RWPE1 (cell line): ENCODE measurements around the gene SPIN2A.
"Not testable (repeated sequence)": the region's sequence is repeated elsewhere in the genome, so short reads cannot be mapped to it uniquely, and the experiment has no call there.

Experiments used
- CTCF ChIA-PET: fragments of 350-600 bp; sonication (Branson Sonifier 250); formaldehyde crosslinking; extraction: SDS; loops from one replicate; lab custom pipeline; 2021; lab: Yijun Ruan, JAX
- POLR2A ChIA-PET: fragments of 400-600 bp; formaldehyde crosslinking; extraction: SDS; loops from one replicate; lab custom pipeline; 2020; ENCODE audit warnings: antibody characterized with exemption; ENCODE audit not compliant: low non-redundant PET; lab: Yijun Ruan, JAX
- DNase-seq: peaks from one replicate; pipeline ENCODE4 v3.0.0; 2012; ENCODE audit warnings: low spot score
- H3K27ac ChIP-seq: fragments of 450-650 bp; 2 replicates; pipeline ENCODE4 v1.5.1; 2017
- TF ChIP-seq, protein P1 (sequence below): fragments of 450-650 bp; conservative IDR thresholded peaks from 2 replicates; pipeline ENCODE4 v1.5.1; 2017; ENCODE audit warnings: low read depth, mild to moderate bottlenecking

Gene SPIN2A

DNA sequence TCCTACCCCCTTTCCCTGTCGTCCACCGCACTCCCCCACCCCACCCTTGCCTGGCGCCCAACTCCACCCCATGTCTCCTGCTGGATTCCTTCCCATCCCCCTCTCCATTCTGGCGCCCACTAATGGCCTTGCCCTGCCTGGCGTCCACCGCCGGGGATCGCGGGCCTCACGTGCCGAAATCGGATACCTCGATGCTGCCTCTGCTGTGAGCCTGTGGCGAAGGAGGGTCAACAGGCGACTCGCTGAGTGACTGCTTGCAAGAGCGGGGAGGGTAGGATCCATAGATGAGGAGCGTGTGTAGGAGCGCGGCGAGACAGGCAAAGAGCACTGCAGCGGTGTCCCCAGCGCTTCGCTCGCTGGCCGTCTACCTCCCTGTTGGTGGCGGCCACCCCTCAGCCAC is at the start of gene SPIN2A:
SPIN2A (minus strand) TSS at position 325 of the 400 bp plus-strand sequence. CDS start 800 bp downstream, outside the sequence.
- CTCF ChIA-PET, H3K27ac ChIP-seq, DNase-seq, POLR2A ChIA-PET: not testable (repeated sequence)

DNA sequence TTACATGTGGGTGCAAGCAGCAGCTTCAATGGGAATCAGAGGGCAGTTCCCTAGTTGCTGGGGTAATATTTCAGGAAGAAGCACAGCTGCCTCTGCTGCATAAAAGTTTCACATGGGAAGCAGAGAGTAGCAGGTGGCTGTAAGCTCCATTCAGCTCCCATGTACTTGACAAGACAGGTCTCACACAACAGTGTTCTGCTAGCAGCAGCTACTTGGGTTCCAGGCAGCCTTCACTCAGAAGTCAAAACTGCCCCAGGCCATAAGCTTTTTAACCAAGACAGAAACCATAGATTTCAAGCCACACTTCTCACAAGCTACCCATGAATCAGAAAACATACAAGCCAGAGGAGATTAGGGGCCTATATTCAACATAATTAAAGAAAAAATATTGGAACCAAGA is 41.4 kb upstream of the SPIN2A start:
- TF ChIP-seq, protein P1, sequence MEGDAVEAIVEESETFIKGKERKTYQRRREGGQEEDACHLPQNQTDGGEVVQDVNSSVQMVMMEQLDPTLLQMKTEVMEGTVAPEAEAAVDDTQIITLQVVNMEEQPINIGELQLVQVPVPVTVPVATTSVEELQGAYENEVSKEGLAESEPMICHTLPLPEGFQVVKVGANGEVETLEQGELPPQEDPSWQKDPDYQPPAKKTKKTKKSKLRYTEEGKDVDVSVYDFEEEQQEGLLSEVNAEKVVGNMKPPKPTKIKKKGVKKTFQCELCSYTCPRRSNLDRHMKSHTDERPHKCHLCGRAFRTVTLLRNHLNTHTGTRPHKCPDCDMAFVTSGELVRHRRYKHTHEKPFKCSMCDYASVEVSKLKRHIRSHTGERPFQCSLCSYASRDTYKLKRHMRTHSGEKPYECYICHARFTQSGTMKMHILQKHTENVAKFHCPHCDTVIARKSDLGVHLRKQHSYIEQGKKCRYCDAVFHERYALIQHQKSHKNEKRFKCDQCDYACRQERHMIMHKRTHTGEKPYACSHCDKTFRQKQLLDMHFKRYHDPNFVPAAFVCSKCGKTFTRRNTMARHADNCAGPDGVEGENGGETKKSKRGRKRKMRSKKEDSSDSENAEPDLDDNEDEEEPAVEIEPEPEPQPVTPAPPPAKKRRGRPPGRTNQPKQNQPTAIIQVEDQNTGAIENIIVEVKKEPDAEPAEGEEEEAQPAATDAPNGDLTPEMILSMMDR = no peak
- CTCF ChIA-PET = no interaction called here
- H3K27ac ChIP-seq = no peak overlapping the region
- POLR2A ChIA-PET = no interaction called here
- no peak for DNase-seq

DNA sequence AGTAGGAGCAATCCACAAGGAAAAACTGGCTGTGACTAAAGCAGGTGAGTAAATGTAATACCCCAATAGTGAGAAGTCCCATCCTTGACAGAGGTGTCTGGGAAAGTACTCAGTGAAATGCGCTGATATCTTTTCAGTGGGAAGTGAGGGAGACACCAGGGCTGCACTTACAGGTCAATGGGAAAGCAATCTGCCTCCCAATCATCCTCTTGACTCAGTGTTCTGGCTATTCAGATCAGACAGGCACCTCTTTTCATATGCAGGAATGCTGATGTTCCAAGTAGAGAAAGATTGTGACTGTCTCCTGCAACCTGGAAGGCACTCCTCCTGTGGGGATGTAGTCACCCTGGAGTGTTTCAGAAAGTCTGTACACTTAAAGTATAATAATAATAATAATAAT is 39.9 kb upstream of the SPIN2A start:
- ChIA-PET POLR2A (no interaction called here), CTCF (no interaction called here)
- no peak overlapping the region for H3K27ac ChIP-seq
- no peak for DNase-seq
- TF ChIP-seq, protein P1 = no peak

DNA sequence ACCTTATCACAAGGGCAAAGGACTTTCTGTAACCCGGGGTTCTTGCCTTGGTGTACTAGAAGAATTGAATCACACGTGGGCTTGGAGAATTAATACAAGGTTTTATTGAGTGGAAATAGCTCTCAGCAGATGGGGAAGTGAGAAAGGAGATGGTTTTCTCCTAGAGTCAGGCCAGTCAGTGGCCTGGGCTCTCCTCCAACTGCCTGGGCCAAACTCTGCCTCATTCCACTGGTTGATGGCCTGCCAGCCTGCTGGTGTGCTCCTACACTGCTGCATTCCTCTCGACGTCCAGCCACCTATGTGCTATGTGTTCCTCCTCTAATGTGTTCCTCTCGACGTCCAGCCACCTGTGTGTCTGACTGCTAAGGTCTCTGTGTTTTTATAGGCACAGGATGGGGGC is 35.3 kb upstream of the SPIN2A start:
- CTCF ChIA-PET = no interaction called here
- DNase-seq = no peak
- TF ChIP-seq, protein P1 = no peak
- POLR2A ChIA-PET = no interaction called here
- no peak overlapping the region for H3K27ac ChIP-seq

DNA sequence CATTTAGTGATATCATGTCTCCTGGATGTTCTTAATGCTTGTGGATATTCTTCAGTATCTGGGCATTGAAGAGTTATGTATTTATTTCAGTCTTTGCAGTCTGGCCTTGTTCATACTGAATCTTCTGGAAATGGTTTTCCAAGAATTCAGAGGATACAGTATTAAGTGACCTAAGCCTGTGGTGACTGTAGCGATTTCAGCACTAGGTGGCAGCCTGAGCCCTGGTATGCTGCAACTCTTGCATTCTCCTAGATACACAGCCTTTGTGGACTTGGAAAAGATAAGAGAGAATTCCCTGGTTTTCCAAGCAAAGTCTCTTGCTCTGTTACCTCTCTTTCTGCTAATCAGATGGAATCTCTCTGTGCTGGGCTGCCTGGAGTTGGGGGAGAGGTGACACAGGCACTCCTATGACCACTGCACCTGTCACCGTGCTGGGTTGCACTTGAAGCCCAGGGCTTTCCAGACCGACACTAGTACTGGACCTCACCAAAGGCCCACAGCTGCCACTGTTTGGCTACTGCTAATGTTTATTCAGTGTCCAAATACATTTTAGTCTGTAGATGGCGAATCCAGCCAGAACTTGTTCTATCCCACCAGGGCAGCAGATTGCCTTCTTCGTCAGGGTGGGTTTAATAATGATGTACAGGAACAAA is 19.3 kb upstream of the SPIN2A start:
- TF ChIP-seq, protein P1 = 0 out of 2 replicates have a peak, but pooled peaks have one; percentile 9
- no peak overlapping the region for H3K27ac ChIP-seq
- CTCF ChIA-PET = interaction anchor here (0.6 kb wide), 1 partner anchor 104 kb away, joined by 4 read pairs; no protein-coding TSS in a partner anchor
- POLR2A ChIA-PET = interaction anchor here (0.5 kb wide), 1 partner anchor 820 kb away, joined by 3 read pairs; no protein-coding TSS in a partner anchor
- DNase-seq = no peak

DNA sequence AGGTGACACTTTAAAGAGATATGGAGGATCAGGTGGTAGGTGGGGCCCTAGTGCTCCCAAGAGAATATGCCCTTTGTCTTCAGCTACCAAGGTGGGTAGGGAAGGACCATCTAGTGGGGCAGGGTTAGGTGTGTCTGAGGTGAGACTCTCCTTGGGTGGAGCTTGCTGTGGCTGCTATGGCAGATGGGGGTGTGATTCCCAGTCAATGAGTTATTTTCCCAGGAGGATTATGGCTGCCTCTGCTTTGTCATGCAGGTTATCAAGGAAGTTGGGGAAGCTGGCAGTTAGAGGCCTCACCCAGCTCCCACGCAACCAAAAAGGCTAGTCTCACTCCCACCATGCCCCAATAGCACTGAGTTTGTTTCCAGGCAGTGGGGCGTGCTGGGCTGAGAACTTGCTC is 18.0 kb upstream of the SPIN2A start:
- DNase-seq = no peak
- POLR2A ChIA-PET = no interaction called here
- H3K27ac ChIP-seq = no peak overlapping the region
- CTCF ChIA-PET = no interaction called here
- TF ChIP-seq, protein P1 = no peak

DNA sequence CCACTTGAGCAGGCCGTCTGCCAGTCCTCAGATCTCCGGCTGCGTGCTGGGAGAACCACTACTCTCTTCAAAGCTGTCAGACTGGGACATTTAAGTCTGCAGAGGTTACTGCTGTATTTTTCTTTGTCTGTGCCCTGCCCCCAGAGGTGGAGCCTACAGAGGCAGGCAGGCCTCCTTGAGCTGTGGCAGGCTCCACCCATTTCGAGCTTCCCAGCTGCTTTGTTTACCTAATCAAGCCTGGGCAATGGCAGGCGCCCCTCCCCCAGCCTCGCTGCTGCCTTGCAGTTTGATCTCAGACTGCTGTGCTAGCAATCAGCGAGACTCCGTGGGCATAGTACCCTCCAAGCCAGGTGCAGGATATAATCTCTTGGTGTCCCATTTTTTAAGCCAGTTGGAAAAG is 15.0 kb upstream of the SPIN2A start:
- DNase-seq, CTCF ChIA-PET, POLR2A ChIA-PET, H3K27ac ChIP-seq: not testable (repeated sequence)
